Transverse colon (tissue), 4 donors: ENCODE measurements around the gene AGAP1. TPM values are rescaled to one million over a fixed set of nuclear protein-coding genes. Genes with fewer than 3 reads are reported as not detected.

ENCODE experiments used
- DNase-seq: peaks from one replicate; pipeline ENCODE4 v3.0.0-alpha.2; 2019
- H3K27ac ChIP-seq, 4 donors: fragments of 200-600 bp; sonication (generic); 2 replicates each; pipeline ENCODE4 v1.5.1; 2016 to 2018; ENCODE audit warnings: inconsistent platforms in 4 of 4
- H3K27me3 ChIP-seq: fragments of 200-600 bp; sonication (generic); 2 replicates; pipeline ENCODE4 v1.5.1; 2017; ENCODE audit warnings: inconsistent platforms
- H3K36me3 ChIP-seq, 4 donors: fragments of 200-600 bp; sonication (generic); 2 replicates each; pipeline ENCODE4 v1.5.1; 2017 to 2019; ENCODE audit warnings: inconsistent platforms in 4 of 4
- H3K4me1 ChIP-seq, 4 donors: fragments of 200-600 bp; sonication (generic); 2 replicates each; pipeline ENCODE4 v1.5.1; 2017 to 2020; ENCODE audit warnings: inconsistent platforms in 4 of 4
- H3K4me3 ChIP-seq, 4 donors: fragments of 200-600 bp; sonication (generic); 1 replicate in 1 of 4; 2 replicates in 3 of 4; pipeline versions ENCODE4 v1.5.1 to v1.6.1; 2017 to 2019; ENCODE audit warnings: inconsistent platforms in 4 of 4
- H3K9me3 ChIP-seq, 2 donors: fragments of 200-600 bp; sonication (generic); 2 replicates each; pipeline ENCODE4 v1.5.1; 2017 to 2019; ENCODE audit warnings: inconsistent platforms in 2 of 2
- EP300 ChIP-seq: sonication (generic); formaldehyde crosslinking; IDR thresholded peaks from one replicate; pipeline ENCODE4 v1.6.1; 2017; ENCODE audit warnings: antibody characterized with exemption, low read depth
- POLR2A ChIP-seq: fragments of 450-650 bp; IDR thresholded peaks from one replicate; pipeline ENCODE4 v1.6.1; 2016; ENCODE audit warnings: antibody characterized with exemption, mild to moderate bottlenecking, moderate library complexity
- POLR2AphosphoS5 ChIP-seq, 3 donors: sonication (generic); formaldehyde crosslinking; IDR thresholded peaks; one replicate each; pipeline ENCODE4 v1.6.1; 2016; ENCODE audit warnings: antibody characterized with exemption in 3 of 3
- WGBS, 2 donors: methylation state at CpG; one replicate each; pipeline ENCODE4 v1.1.5; 2018; ENCODE audit warnings: low coverage in 1 of 2; 5-methylcytosine and 5-hydroxymethylcytosine counted together
- in situ Hi-C, 4 donors: fragments of 200-750 bp; cut with MboI; loops; one replicate each; pipeline versions ENCODE4 v1.15.0 to v1.15.1; 2017; ENCODE audit warnings: low sequenced_read_pairs in 3 of 4, low pct_ligation_motif_present in 1 of 4, low pct_unique_long_range_greater_than_20kb in 1 of 4
- intact Hi-C: fragments of 100-400 bp; cut with DNase I; formaldehyde crosslinking; loops from one replicate; pipeline ENCODE4 v1.15.1; 2023; ENCODE audit warnings: low total_unique reads
- total RNA-seq, 4 donors: library from RNA; depleted of rRNA; stranded (reverse); fragments of >200 nt; gene quantifications; one replicate each; pipeline ENCODE4 v1.1.0, GENCODE V29; 2016
- TF ChIP-seq, protein P1 (sequence below), 5 experiments: fragments of 200-600 bp in 3 of 5; fragments of 450-650 bp in 2 of 5; sonication (generic) in 3 of 5; IDR thresholded peaks; 1 replicate in 2 of 5; 2 replicates in 3 of 5; pipeline ENCODE4 v1.5.1; 2016 to 2017; ENCODE audit warnings: antibody characterized with exemption in 5 of 5, inconsistent platforms in 3 of 5, mild to moderate bottlenecking in 2 of 5, moderate library complexity in 1 of 5

Gene AGAP1
- total RNA-seq, 4 donors from 2014 or later, result 56.1 to 96.9 (median 71.2) TPM

DNA sequence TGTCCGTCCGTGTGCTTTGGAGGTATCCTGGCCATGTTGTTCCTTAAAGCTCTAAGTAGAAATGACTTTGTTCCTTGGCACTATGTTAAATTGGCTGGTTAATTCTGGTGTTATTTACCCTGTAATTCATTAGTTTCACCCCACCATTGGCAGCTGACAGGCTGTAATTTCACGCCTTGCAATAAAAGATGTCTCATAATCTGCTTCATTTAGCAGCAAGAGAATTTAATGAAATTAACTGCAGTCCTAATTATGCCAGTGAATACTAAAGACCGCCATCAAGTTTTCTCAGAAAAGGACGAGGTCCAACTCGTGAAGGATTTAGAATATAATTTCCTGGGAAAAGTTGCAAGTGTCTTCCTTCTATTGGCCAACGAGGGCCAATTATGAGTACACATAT lies 355.1 kb downstream of the AGAP1 start:
- Histone ChIP-seq H3K27me3 (no peaks in the 10 kb centered on the region), H3K4me3 (no peak overlapping the region), H3K4me1 (no peaks in the 10 kb centered on the region), H3K27ac (no peak overlapping the region), H3K9me3 (no peaks in the 10 kb centered on the region), H3K36me3 (no peaks in the 10 kb centered on the region)
- in situ Hi-C loops, result no loop called here
- intact Hi-C loops, result no loop called here
- 83 to 84% methylated on average over 4 to 7 of the region's 7 CpGs for WGBS, 2 donors
- TF ChIP-seq POLR2AphosphoS5 (IDR thresholded peaks at IDR 0.05) (no peak), POLR2A (no peak), EP300 (no peak)
- TF ChIP-seq, protein P1, sequence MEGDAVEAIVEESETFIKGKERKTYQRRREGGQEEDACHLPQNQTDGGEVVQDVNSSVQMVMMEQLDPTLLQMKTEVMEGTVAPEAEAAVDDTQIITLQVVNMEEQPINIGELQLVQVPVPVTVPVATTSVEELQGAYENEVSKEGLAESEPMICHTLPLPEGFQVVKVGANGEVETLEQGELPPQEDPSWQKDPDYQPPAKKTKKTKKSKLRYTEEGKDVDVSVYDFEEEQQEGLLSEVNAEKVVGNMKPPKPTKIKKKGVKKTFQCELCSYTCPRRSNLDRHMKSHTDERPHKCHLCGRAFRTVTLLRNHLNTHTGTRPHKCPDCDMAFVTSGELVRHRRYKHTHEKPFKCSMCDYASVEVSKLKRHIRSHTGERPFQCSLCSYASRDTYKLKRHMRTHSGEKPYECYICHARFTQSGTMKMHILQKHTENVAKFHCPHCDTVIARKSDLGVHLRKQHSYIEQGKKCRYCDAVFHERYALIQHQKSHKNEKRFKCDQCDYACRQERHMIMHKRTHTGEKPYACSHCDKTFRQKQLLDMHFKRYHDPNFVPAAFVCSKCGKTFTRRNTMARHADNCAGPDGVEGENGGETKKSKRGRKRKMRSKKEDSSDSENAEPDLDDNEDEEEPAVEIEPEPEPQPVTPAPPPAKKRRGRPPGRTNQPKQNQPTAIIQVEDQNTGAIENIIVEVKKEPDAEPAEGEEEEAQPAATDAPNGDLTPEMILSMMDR (IDR thresholded peaks at IDR 0.05), result no peak
- no peak for DNase-seq

DNA sequence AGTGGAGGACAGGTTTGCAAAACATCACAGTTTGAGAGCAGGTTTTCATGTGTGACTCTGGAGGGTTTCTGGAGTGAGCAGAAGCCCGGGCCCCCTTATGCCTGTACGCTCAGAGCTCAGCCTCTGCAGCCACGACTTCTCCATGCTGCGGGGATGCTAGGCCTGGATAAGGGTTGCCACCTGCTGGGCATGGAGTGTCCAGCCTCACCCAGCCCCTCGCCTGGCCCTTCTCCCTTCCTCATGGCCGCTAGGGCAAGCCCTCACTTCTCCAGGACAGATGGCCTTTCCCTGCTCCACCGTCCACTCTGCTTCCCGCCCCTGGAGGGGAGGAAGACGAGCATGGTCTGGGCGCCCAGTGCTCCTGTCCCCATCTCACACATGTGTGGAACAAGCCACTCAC lies 355.6 kb downstream of the AGAP1 start:
- no peaks in the 10 kb centered on the region for H3K9me3 ChIP-seq
- TF ChIP-seq, protein P1 (IDR thresholded peaks at IDR 0.05), result no peak
- TF ChIP-seq EP300, result no peak
- no peak for TF ChIP-seq POLR2AphosphoS5 (IDR thresholded peaks at IDR 0.05)
- TF ChIP-seq POLR2A, result no peak

DNA sequence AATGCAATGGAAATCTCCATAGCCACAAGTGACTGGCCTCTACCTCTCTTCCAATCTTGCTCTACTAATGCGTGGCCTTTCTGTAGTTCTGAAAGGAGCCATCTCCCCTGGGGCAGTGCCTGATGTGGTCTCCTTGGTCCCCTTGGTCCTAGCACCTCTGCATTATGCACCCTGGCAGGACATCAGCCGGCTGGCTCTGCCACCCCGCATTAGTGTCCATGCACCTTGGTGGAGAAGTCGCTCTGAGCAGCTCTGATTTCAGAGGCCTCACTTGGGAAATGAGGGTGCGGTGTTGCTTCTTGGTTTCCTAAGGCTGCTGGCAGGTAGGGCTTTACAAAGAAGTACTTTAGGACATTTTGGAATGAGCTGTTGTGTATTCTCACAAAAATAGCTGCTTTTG lies 356.4 kb downstream of the AGAP1 start:
- H3K4me3 ChIP-seq, result no peak overlapping the region
- in situ Hi-C loops, result no loop called here
- H3K27ac ChIP-seq, result no peak overlapping the region
- H3K36me3 ChIP-seq, result no peaks in the 10 kb centered on the region
- intact Hi-C loops, result no loop called here
- no peak for TF ChIP-seq POLR2AphosphoS5 (IDR thresholded peaks at IDR 0.05)
- no peak for TF ChIP-seq EP300
- TF ChIP-seq, protein P1 (IDR thresholded peaks at IDR 0.05), result no peak
- no peak for TF ChIP-seq POLR2A
- H3K4me1 ChIP-seq, result no peaks in the 10 kb centered on the region
- WGBS, 2 donors, result 79% methylated on average over 5 of the region's 5 CpGs; no CpG with 5 or more reads in 1 of the 2 donors
- no peak for DNase-seq
- no peaks in the 10 kb centered on the region for H3K9me3 ChIP-seq
- H3K27me3 ChIP-seq, result no peaks in the 10 kb centered on the region

More for the DNA sequence above, 355.6 kb downstream of the AGAP1 start:
- in situ Hi-C loops (no loop called here), intact Hi-C loops (no loop called here)
- Histone ChIP-seq H3K27me3 (no peaks in the 10 kb centered on the region), H3K4me1 (no peaks in the 10 kb centered on the region), H3K27ac (no peak overlapping the region), H3K4me3 (no peak overlapping the region), H3K36me3 (no peaks in the 10 kb centered on the region)
- WGBS, 2 donors, result 98% methylated on average over 10 of the region's 10 CpGs; no CpG with 5 or more reads in 1 of the 2 donors
- no peak for DNase-seq

DNA sequence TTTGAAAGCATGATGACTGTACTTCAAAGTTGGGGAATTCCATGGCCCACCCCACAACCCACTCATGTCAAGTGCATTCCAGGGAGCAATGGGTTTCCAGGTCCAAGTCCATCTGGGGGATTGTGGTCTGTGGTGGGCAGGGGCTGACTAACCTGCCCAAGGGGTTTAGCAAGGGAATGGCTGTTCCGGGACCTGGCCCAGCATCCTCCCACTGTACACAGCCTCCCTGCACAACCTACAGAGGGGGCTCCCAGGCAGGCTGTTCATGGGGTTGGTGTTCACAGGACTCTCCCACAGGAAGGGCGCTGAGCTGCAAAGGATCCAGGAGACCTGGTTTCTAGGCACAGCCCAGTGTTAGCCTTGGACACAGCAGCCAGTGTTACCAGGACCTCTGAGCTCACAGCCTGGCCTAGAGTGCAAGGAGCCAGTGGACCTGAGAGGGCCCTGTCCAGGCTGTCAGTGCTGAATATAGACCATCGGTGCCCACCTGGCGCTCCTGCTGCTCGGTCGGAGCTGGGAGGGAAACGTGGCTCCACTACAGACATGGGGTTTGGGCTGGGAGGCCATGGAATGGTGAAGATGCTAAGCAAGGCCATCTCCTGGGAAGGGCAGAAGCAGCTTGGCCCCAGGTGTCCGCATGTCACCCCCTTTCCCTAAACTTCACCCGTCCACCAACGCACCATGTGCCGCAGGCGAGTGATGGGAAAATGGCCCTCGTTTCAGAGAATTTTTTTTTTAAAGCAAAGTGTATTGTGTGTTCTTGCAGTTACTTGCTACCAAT lies 357.1 kb downstream of the AGAP1 start:
- H3K4me1 ChIP-seq, result no peaks in the 10 kb centered on the region
- H3K27ac ChIP-seq, result no peak overlapping the region
- TF ChIP-seq POLR2A, result no peak
- no peaks in the 10 kb centered on the region for H3K9me3 ChIP-seq
- no peaks in the 10 kb centered on the region for H3K27me3 ChIP-seq
- intact Hi-C loops (no loop called here), in situ Hi-C loops (no loop called here)
- H3K4me3 ChIP-seq, result no peak overlapping the region
- H3K36me3 ChIP-seq, result no peaks in the 10 kb centered on the region
- DNase-seq, result no peak
- 89 to 97% methylated on average over 6 to 11 of the region's 13 CpGs for WGBS, 2 donors
